Epithelial cell of proximal tubule (primary cell): ENCODE results near the gene SYNJ2. TPM values are rescaled to one million over a fixed set of nuclear protein-coding genes. Genes with fewer than 3 reads are reported as not detected.

Source experiments
- DNase-seq: peaks from one replicate; pipeline ENCODE4 v3.0.0-alpha.2; 2011; ENCODE audit warnings: low read depth
- H3K4me3 ChIP-seq: 2 replicates; pipeline ENCODE4 v1.5.1; 2011; ENCODE audit warnings: low read depth, mild to moderate bottlenecking, low read length
- CTCF ChIP-seq: conservative IDR thresholded peaks from 2 replicates; pipeline ENCODE4 v1.5.1; 2012; ENCODE audit warnings: low read depth, mild to moderate bottlenecking, low read length
- total RNA-seq: library from RNA; depleted of rRNA; stranded (reverse); fragments of >200 nt; gene quantifications from 2 replicates; pipeline ENCODE4 v1.2.3, GENCODE V29; 2015

Gene SYNJ2
- total RNA-seq, 1 donor from 2014 or later, result 19.1 TPM

GRCh38 chr6:158006331-158006730 is 24.7 kb downstream of the SYNJ2 start:
- DNase-seq, result no peak
- TF ChIP-seq CTCF, result no peak
- H3K4me3 ChIP-seq, result no peak overlapping the region

DNA sequence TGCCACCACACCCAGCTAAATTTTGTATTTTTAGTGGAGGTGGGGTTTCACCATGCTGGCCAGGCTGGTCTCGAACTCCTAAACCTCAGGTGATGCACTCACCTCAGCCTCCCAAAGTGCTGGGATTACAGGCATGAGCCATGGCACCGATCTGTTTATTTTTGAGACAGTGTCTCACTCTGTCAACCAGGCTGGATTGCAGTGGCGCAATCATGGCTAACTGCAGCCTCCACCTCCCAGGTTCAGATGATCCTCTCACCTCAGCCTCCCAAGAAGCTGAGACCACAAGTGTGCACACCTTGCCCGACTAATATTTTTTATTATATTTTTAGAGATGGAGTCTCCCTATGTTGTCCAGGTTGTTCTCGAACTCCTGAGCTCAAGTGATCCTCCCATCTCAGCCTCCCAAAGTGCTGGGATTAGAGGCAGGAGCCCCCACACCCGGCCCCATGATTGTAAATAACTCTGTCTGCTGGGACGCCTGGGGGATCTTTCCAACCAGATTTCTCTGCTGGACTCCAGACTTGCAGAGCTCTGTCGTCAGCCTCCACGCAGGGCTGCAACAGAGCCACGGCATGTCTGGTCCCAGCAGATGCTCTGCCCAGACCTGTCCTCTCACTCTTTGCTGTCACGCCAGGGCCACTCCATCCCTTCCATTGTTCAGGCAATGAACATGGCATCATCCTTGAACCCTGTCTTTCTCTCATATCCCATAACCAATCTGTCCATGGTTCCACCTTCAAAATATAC is 25.3 kb downstream of the SYNJ2 start:
- H3K4me3 ChIP-seq, result no peak overlapping the region
- TF ChIP-seq CTCF, result no peak
- DNase-seq, result no peak

DNA sequence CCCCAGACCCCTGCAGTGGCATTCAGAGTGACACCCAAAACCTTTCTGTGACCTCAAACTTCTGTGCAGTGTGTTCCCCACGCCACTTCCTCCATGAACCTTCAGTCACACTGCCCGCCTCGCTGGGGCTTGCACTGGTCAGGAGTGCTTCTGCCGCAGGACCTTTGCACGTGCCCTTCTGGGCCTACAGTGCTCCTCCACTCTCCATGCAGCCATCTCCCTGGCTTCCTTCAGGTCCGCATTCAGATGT is 27.1 kb downstream of the SYNJ2 start:
- no peak overlapping the region for H3K4me3 ChIP-seq
- no peak for DNase-seq
- no peak for TF ChIP-seq CTCF

- H3K4me3 ChIP-seq, result no peak overlapping the region
- no peak for DNase-seq
- TF ChIP-seq CTCF, result no peak
Measured at GRCh38 chr6:158009114-158009891, 27.6 kb downstream of the SYNJ2 start.

- no peak overlapping the region for H3K4me3 ChIP-seq
- DNase-seq, result no peak
- TF ChIP-seq CTCF, result no peak
Measured at GRCh38 chr6:158009935-158010585, 28.4 kb downstream of the SYNJ2 start.

DNA sequence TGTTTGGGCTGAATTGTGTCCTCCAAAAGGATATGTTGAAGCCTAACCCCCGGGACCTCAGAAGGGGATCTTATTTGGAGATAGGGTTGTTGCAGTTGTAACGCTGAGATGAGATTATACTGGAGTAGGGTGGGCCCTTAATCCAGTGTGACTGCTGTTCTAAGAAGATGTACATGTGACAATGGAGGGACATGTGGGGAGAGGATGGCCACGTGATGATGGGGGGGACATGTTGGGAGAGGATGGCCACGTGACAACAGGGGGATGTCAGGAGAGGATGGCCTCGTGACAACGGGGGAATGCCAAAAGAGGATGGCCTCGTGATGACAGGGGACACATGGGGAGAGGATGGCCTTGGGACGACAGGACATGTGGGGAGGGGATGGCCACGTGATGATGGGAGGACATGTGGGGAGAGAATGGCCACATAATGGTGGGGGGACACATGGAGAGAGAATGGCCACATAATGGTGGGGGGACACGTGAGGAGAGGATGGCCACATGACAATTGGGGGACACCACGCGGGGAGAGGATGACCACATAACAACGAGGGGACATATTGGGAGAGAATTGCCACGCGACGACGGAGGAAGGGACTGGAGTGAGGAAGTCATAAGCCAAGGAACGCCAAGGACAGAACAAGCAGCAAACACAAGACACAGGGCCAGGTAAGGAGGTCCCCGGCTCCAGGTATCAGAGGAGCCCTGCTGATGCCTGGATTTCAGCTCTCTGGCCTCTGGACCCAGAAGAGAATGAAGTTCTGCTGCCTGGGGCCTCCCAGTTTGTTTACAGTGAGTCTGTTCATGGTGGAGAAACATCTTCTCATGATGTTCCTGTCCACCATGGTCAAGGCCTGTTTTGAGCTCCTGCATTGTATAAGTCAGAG is 29.2 kb downstream of the SYNJ2 start:
- H3K4me3 ChIP-seq, result no peak overlapping the region
- DNase-seq, result no peak
- TF ChIP-seq CTCF, result no peak
